ENCODE measurements around the gene FOXE1.
A peak's percentile ranks its signal among the peaks of the same experiment; 100 is the strongest.

FOXE1 gene

DNA sequence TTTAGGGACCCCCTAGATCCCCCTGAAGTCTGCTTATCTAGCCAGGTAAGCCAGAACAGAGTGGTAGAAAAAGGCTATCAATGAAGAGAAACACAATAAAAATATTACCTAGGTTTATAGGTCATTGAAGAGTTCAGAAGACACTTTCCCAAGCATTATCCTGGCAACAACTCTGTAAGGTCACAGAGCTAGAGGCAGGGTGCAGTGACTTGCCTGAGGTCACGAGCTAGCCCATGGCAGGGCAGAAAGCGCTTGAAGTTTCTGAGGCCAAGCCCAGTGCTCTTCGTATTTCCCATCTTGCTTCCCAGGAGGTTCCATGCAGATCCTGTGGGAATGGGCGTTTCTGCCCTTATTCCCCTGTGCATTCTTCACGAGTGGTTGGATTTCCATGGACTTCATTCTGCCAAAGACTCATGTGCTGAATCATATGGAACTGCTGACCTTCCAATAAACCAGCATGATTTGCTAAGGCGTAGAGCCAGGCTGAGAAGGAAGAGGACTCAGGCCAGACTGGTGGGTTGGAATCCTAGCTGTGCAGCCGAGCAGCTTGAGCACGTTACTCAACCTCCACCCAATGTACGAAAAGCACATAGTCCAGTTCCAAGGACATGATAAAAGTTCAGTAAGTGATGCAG, 47.2 kb downstream of the FOXE1 start:
- TF ChIP-seq, protein P1, sequence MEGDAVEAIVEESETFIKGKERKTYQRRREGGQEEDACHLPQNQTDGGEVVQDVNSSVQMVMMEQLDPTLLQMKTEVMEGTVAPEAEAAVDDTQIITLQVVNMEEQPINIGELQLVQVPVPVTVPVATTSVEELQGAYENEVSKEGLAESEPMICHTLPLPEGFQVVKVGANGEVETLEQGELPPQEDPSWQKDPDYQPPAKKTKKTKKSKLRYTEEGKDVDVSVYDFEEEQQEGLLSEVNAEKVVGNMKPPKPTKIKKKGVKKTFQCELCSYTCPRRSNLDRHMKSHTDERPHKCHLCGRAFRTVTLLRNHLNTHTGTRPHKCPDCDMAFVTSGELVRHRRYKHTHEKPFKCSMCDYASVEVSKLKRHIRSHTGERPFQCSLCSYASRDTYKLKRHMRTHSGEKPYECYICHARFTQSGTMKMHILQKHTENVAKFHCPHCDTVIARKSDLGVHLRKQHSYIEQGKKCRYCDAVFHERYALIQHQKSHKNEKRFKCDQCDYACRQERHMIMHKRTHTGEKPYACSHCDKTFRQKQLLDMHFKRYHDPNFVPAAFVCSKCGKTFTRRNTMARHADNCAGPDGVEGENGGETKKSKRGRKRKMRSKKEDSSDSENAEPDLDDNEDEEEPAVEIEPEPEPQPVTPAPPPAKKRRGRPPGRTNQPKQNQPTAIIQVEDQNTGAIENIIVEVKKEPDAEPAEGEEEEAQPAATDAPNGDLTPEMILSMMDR (conservative IDR thresholded peaks at IDR 0.05; ENCODE audit: low read length) = no peak
- no peak for TF ChIP-seq EZH2phosphoT487 (IDR thresholded peaks at IDR 0.05; ENCODE audit: borderline replicate concordance)
- H3K4me2 ChIP-seq (ENCODE audit: low read depth, low read length, poor library complexity, severe bottlenecking) = no peak overlapping the region
- H3K4me1 ChIP-seq (ENCODE audit: insufficient read depth, low read length, poor library complexity, severe bottlenecking) = peaks cover 7% of the 10 kb centered on the region
- no peak overlapping the region for H3K4me3 ChIP-seq (ENCODE audit: low read length, poor library complexity, severe bottlenecking)
- no peaks in the 10 kb centered on the region for H3K36me3 ChIP-seq (ENCODE audit: insufficient read depth, low read length)
- H3F3A ChIP-seq (ENCODE audit: low read depth) = no peaks in the 10 kb centered on the region
- H3K79me2 ChIP-seq (ENCODE audit: insufficient read depth, low read length) = no peaks in the 10 kb centered on the region
- no peaks in the 10 kb centered on the region for H3K27me3 ChIP-seq (ENCODE audit: insufficient read depth, low read length, poor library complexity, severe bottlenecking)
- H4K20me1 ChIP-seq (ENCODE audit: insufficient read depth, low read length, poor library complexity, severe bottlenecking) = no peaks in the 10 kb centered on the region
- no peak overlapping the region for H2AFZ ChIP-seq (ENCODE audit: low read length)
- H3K9ac ChIP-seq (ENCODE audit: low read depth, low read length, poor library complexity, severe bottlenecking) = no peak overlapping the region
- H3K9me3 ChIP-seq (ENCODE audit: insufficient read depth, low read depth, low read length) = no peaks in the 10 kb centered on the region
- no peaks in the 10 kb centered on the region for H3K9me2 ChIP-seq (replicated peaks; ENCODE audit: low read depth, low read length)

DNA sequence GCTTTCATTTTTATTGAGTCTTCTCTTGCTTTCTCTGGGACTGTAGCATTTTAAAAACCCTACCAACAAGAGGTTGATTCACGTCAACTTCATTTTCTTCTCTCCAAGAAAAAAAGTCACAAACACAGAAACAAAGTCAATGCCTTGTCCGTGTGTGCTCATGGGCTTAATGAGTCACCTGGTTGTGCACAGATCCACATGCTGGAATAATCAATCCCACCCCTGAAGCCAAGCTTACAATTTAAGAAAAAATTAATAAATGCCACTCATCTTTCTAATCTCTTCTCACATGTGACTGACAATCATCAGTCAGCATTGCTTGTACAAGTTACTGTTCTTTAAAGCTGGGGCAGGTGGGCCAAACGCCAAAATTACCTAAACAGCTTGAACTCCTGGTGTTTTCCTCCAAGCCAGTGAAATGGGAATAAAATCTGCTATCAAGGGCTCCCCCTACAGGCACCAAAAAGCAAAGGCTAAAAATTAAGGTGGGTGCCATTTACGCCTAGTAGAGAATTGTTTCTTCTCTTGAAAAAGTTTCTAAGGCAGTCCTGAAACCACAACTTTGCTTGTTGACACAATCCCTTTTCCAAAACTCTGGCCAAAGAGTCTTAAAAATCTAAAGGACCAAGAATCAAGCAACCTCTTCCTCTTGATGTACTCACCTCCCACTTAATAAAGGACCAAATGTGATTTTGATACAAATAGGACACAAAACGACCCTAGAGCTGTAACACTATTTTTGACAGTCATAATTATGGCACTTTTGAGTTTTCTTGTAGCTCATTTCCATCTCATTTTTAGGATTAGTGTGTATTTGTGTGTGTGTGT, 47.9 kb downstream of the FOXE1 start:
- Histone ChIP-seq H4K20me1 (ENCODE audit: insufficient read depth, low read length, poor library complexity, severe bottlenecking) (no peaks in the 10 kb centered on the region), H3K4me1 (ENCODE audit: insufficient read depth, low read length, poor library complexity, severe bottlenecking) (peaks cover 13% of the 10 kb centered on the region), H3K4me3 (ENCODE audit: low read length, poor library complexity, severe bottlenecking) (no peak overlapping the region), H2AFZ (ENCODE audit: low read length) (no peak overlapping the region), H3K27me3 (ENCODE audit: insufficient read depth, low read length, poor library complexity, severe bottlenecking) (no peaks in the 10 kb centered on the region), H3K9me3 (ENCODE audit: insufficient read depth, low read depth, low read length) (no peaks in the 10 kb centered on the region), H3F3A (ENCODE audit: low read depth) (no peaks in the 10 kb centered on the region), H3K79me2 (ENCODE audit: insufficient read depth, low read length) (peaks cover under 1% of the 10 kb centered on the region; the same call in 1 of the 2 replicates), H3K4me2 (ENCODE audit: low read depth, low read length, poor library complexity, severe bottlenecking) (no peak overlapping the region), H3K9ac (ENCODE audit: low read depth, low read length, poor library complexity, severe bottlenecking) (no peak overlapping the region), H3K9me2 (replicated peaks; ENCODE audit: low read depth, low read length) (no peaks in the 10 kb centered on the region), H3K36me3 (ENCODE audit: insufficient read depth, low read length) (no peaks in the 10 kb centered on the region)
- TF ChIP-seq, protein P1 (conservative IDR thresholded peaks at IDR 0.05; ENCODE audit: low read length) = peak; percentile 92
- no peak for TF ChIP-seq EZH2phosphoT487 (IDR thresholded peaks at IDR 0.05; ENCODE audit: borderline replicate concordance)

DNA sequence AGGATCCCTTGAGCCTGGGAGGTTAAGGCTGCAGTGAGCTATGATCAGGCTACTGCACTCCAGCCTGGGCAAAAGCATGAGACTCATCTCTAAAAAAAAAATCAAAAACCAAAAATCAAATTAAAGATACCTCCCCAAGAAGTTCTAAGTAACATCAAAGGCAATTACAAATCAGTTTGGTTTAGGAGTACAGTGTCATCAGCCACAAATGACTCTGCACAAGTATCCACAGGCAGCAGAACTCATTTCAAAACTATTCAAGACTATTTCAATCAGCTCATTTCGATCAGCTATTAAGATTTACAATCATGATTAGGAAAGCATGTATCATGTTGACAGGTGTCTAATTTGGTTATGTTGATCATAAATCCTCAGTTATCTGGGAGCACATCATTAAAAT, 50.2 kb downstream of the FOXE1 start:
- TF ChIP-seq, protein P1 (conservative IDR thresholded peaks at IDR 0.05; ENCODE audit: low read length) = no peak
- no peak for TF ChIP-seq EZH2phosphoT487 (IDR thresholded peaks at IDR 0.05; ENCODE audit: borderline replicate concordance)
- no peak overlapping the region for H2AFZ ChIP-seq (ENCODE audit: low read length)
- no peak overlapping the region for H3K4me2 ChIP-seq (ENCODE audit: low read depth, low read length, poor library complexity, severe bottlenecking)

More for the DNA sequence above, 50.2 kb downstream of the FOXE1 start:
- Histone ChIP-seq H3F3A (ENCODE audit: low read depth) (no peaks in the 10 kb centered on the region), H3K4me1 (ENCODE audit: insufficient read depth, low read length, poor library complexity, severe bottlenecking) (peaks cover 31% of the 10 kb centered on the region), H3K9ac (ENCODE audit: low read depth, low read length, poor library complexity, severe bottlenecking) (no peak overlapping the region), H3K9me3 (ENCODE audit: insufficient read depth, low read depth, low read length) (no peaks in the 10 kb centered on the region), H3K27me3 (ENCODE audit: insufficient read depth, low read length, poor library complexity, severe bottlenecking) (no peaks in the 10 kb centered on the region), H3K79me2 (ENCODE audit: insufficient read depth, low read length) (peaks cover 4% of the 10 kb centered on the region; the same call in 1 of the 2 replicates), H4K20me1 (ENCODE audit: insufficient read depth, low read length, poor library complexity, severe bottlenecking) (no peaks in the 10 kb centered on the region), H3K9me2 (replicated peaks; ENCODE audit: low read depth, low read length) (no peaks in the 10 kb centered on the region), H3K4me3 (ENCODE audit: low read length, poor library complexity, severe bottlenecking) (no peak overlapping the region), H3K36me3 (ENCODE audit: insufficient read depth, low read length) (no peaks in the 10 kb centered on the region)
